SK-N-SH (cell line): ENCODE results near the gene HEXB.

ENCODE experiments used
- EP300 ChIP-seq, 2 experiments: IDR thresholded peaks; 2 replicates each; pipeline versions ENCODE4 v1.4.0 to v1.6.1; 2012; ENCODE audit warnings: borderline replicate concordance in 1 of 2, low read depth in 1 of 2, low read length in 1 of 2
- EZH2phosphoT487 ChIP-seq: fragments of 200-600 bp; sonication (generic); IDR thresholded peaks from 2 replicates; pipeline ENCODE4 v1.6.1; 2017; ENCODE audit warnings: low read depth, mixed run types, mild to moderate bottlenecking, antibody characterized with exemption, moderate library complexity, borderline replicate concordance
- JUND ChIP-seq: IDR thresholded peaks from 2 replicates; pipeline ENCODE4 v1.4.0; 2012
- RAD21 ChIP-seq: IDR thresholded peaks from 2 replicates; pipeline ENCODE4 v1.6.1; 2012; ENCODE audit warnings: mild to moderate bottlenecking, low read length
- SMC3 ChIP-seq: IDR thresholded peaks from 2 replicates; pipeline ENCODE4 v1.6.1; 2012; ENCODE audit warnings: low read depth, low read length, improper control_type of control experiment
- TEAD4 ChIP-seq: IDR thresholded peaks from 2 replicates; pipeline ENCODE4 v1.4.0; 2012; ENCODE audit warnings: mild to moderate bottlenecking, borderline replicate concordance; ENCODE audit not compliant: insufficient read depth
- TF ChIP-seq, protein P1 (sequence below): IDR thresholded peaks from 2 replicates; pipeline ENCODE4 v1.6.1; 2012; ENCODE audit warnings: mild to moderate bottlenecking, low read depth, low read length, moderate library complexity
- TF ChIP-seq, protein P2 (sequence below): fragments of 200-600 bp; sonication (generic); IDR thresholded peaks from 2 replicates; pipeline ENCODE4 v1.6.1; 2017; ENCODE audit warnings: antibody characterized with exemption, mild to moderate bottlenecking, moderate library complexity

DNA sequence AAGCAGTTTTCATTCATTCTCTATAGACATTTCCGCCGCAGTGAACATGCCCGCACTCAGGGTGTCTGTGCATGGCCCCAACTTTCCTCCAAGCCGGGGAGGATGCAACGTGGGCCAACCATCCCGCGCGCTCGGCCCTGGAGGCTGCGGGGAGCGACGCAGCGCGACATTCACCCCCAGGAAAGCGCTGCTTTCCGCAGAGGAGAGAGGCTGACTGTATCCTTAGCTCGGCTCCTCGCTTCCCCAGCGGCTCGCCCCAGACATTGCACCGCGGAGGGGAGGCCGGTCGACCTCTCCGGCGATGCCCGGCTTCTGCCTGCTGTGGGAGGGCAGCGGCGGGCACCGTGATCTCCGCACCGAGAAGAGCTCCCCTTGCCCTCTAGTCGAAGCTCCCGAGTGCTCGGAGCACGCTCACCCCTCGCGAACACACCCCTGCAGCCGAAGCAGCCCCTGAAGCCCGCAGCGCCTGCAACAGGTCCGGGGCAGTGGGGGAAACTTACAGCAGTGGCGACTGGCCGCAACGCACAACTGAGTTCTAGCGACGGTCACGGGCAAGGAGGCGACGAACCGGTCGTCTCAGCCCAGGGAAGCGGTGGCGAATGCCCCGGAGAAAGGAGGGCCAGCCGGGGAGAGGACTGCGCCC is 45.1 kb upstream of the HEXB start:
- no peak; the same call in 1 of the 2 replicates for TF ChIP-seq SMC3
- TF ChIP-seq, protein P1, sequence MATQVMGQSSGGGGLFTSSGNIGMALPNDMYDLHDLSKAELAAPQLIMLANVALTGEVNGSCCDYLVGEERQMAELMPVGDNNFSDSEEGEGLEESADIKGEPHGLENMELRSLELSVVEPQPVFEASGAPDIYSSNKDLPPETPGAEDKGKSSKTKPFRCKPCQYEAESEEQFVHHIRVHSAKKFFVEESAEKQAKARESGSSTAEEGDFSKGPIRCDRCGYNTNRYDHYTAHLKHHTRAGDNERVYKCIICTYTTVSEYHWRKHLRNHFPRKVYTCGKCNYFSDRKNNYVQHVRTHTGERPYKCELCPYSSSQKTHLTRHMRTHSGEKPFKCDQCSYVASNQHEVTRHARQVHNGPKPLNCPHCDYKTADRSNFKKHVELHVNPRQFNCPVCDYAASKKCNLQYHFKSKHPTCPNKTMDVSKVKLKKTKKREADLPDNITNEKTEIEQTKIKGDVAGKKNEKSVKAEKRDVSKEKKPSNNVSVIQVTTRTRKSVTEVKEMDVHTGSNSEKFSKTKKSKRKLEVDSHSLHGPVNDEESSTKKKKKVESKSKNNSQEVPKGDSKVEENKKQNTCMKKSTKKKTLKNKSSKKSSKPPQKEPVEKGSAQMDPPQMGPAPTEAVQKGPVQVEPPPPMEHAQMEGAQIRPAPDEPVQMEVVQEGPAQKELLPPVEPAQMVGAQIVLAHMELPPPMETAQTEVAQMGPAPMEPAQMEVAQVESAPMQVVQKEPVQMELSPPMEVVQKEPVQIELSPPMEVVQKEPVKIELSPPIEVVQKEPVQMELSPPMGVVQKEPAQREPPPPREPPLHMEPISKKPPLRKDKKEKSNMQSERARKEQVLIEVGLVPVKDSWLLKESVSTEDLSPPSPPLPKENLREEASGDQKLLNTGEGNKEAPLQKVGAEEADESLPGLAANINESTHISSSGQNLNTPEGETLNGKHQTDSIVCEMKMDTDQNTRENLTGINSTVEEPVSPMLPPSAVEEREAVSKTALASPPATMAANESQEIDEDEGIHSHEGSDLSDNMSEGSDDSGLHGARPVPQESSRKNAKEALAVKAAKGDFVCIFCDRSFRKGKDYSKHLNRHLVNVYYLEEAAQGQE, result no peak
- TF ChIP-seq TEAD4, result no peak
- TF ChIP-seq, protein P2, sequence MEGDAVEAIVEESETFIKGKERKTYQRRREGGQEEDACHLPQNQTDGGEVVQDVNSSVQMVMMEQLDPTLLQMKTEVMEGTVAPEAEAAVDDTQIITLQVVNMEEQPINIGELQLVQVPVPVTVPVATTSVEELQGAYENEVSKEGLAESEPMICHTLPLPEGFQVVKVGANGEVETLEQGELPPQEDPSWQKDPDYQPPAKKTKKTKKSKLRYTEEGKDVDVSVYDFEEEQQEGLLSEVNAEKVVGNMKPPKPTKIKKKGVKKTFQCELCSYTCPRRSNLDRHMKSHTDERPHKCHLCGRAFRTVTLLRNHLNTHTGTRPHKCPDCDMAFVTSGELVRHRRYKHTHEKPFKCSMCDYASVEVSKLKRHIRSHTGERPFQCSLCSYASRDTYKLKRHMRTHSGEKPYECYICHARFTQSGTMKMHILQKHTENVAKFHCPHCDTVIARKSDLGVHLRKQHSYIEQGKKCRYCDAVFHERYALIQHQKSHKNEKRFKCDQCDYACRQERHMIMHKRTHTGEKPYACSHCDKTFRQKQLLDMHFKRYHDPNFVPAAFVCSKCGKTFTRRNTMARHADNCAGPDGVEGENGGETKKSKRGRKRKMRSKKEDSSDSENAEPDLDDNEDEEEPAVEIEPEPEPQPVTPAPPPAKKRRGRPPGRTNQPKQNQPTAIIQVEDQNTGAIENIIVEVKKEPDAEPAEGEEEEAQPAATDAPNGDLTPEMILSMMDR, result 0 out of 2 replicates have a peak, but pooled peaks have one; percentile 23
- TF ChIP-seq EP300 (IDR thresholded peaks at IDR 0.05; ENCODE audit: borderline replicate concordance in 1 of 2, low read depth in 1 of 2, low read length in 1 of 2), result no peak
- TF ChIP-seq JUND, result no peak
- no peak for TF ChIP-seq EZH2phosphoT487
- TF ChIP-seq RAD21, result no peak
